Measurements from ENCODE around the gene PCBD1.

GRCh38 chr10:70910486-70911341, 22.3 kb upstream of the PCBD1 start:
- TF ChIP-seq CTCF (IDR thresholded peaks at IDR 0.05) (no peak), POLR2A (IDR thresholded peaks at IDR 0.05) (no peak)
